GM23248 (cell line): ENCODE data around the gene SMIM9.

Source experiments
- EZH2 ChIP-seq: fragments of 200-600 bp; sonication (generic); IDR thresholded peaks from 2 replicates; pipeline ENCODE4 v1.6.1; 2018; ENCODE audit warnings: antibody characterized with exemption, mild to moderate bottlenecking; ENCODE audit not compliant: insufficient read depth, poor library complexity, severe bottlenecking
- EZH2phosphoT487 ChIP-seq: fragments of 200-600 bp; sonication (generic); IDR thresholded peaks from 2 replicates; pipeline ENCODE4 v1.6.1; 2018; ENCODE audit warnings: antibody characterized with exemption, moderate library complexity, mild to moderate bottlenecking, low read depth; ENCODE audit not compliant: insufficient read depth

- no peak for TF ChIP-seq EZH2
- TF ChIP-seq EZH2phosphoT487, result no peak
Measured at GRCh38 chrX:154780968-154781367, 53.5 kb downstream of the SMIM9 start.
